ENCODE data around the gene MXD1.

MXD1 gene

DNA sequence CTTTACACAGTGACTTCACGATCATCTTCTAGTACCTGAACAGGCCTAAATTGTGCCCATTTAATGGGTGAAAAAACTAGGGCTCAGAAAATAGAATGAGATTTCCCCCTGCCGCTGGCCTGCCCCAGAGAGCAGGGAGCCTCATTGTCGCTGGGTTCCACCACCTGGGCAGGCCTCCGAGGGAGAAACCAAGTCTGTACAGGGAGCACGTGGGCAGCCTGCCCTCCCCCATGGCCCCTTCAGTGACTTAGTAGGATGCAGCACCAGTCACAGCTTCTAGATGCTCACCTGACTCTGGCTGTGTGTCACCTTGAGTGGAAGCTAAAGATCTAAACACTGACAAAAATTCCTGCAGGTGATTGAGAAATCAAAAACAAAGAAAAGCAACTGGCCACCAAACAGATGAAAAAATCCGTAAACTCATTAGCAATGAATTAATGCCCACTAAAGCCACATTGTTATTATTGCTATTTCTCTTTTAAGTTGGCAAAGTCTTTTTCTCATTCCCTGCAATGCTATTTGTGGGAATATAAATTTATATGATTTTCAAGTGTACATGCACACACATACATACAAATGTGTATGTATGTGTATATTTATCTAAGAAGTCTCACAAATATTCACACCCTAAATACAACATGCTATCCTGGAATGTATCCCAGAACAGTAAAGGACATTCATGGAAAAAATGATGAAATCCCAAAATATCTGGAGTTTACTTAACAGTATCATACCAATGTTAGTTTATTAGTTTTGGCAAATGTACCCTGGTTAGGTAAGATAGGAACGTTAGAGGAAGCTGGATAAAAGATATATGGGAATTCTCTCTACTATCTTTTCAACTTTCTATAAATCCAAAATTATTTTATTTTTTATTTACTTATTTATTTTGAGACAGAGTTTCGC is 65.2 kb downstream of the MXD1 start:
- DNase-seq, result no peak

DNA sequence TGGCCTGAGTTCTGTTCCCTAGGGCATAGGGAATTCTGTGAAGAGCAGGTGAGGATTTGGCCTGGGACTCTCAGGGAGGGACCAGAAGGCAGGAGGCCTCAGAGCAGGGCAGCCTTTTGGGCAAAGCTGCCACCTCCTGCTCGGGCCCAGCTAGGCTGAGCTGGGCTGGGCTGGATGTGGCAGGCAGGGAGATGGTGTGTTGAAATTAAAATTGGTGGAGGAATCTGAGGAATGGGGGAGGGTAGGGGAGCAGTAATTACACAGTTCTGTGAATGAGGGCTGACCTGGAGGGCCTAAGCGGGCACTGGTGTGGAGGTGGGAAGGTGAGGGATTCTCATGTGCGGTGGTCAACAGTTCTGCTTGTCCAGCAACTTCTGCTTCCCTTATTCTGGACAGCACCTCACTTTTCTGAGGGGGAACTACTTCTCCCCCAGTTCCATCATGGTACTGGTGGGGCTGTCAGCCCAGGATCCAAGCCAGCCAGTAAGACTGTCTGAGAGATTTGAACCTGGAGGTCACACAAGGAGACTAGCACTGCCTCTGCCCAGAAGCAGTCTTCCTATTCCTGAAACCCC is 68.6 kb downstream of the MXD1 start:
- no peak for DNase-seq

DNA sequence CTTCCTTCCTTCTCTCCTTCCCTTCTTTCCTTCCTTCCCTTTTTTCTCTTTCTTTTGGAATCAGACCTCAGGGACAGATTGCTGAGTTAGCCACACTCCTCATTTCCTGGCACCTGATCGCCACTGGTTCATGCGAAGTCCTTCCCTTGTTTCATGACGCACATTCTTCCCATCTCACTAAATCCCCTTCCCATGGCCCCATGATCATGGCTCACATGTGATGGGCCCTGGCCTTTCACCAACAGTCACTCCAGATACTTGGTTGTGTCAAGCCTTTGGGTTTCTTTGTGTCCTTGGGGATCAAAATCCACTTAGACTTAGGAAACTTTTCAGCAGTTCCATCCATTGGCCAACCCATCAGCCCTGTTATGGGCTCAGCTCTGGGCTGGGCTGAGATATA is 70.3 kb downstream of the MXD1 start:
- DNase-seq, result no peak

DNA sequence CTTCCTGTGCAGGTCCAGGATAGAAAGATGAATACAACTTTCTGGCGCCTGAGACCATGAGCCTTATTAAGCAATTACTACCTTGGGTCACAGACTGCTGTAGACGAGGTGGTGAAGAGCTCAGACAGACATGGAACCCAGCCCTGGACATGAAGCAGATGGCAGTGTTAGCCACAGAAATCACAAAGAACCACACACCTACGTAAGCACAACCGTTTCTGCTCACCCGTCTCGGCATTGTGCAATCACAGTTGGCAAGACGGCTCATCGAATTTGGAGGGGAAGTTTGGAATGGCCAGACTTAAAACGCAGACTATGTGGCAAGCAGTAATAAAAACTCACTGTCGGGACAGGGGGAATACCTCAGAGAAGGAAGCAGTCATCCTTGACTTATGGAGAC is 70.8 kb downstream of the MXD1 start:
- no peak for DNase-seq

DNA sequence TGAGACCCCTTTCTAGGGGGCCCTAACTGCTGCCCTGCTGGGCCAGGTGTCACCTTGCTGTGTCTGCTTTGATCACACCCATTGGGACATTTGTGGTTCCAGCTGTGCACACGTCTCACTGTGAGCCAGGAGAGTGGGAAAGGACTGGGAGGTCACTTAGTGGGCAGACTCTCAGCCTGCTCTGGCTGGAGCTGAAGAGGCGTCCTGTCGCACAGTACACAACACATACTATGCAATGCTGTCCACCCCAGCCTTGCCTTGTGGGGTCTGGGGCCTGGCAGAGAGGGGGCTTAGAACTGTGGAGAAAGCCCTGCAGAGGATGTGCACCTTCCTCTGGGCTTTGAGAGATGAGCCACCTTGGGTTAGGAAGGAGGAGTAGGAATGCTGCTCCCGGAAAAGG is 71.8 kb downstream of the MXD1 start:
- no peak for DNase-seq

DNA sequence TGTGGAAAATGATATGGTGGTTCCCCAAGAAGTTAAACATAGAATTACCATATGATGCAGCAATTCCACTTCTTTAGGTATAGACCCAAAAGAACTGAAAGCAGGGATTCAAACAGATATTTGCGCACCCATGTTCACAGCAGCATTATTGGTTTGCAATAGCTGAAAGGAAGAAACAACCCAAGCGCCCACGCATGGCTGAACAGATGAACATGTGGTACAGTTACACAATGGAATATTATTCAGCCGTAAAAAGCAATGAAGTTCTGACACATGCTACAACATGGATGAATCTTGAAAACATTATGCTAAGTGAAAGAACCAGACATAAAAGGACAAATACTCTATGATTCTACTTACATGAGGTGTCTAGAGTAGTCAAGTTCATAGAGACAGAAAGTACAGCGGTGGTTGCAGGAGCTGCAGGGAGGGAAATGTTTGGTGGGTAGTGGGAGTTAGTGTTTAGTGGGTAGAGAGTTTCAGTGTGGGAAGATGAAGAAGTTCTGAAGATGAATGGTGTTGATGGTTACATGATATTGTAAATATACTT is 73.3 kb downstream of the MXD1 start:
- no peak for DNase-seq

DNA sequence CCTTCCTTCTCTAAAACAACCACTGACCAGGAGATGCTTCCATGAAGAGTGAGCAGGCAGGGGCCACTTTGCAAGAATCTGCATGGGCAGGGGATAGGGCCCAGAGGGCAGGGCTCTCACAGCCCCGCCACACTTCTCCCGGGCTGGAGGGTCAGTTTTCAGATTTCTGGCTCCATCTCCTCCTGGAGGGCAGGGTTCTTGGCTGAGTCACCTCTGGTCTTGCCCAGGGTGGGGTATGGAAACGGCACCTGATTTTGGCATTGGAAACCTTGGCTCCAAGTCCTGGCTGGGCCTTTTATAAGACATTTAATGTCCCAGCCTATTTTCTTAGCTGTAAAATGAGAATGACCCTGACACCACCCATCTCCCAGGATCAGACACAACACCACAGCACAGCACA is 74.1 kb downstream of the MXD1 start:
- no peak for DNase-seq

DNA sequence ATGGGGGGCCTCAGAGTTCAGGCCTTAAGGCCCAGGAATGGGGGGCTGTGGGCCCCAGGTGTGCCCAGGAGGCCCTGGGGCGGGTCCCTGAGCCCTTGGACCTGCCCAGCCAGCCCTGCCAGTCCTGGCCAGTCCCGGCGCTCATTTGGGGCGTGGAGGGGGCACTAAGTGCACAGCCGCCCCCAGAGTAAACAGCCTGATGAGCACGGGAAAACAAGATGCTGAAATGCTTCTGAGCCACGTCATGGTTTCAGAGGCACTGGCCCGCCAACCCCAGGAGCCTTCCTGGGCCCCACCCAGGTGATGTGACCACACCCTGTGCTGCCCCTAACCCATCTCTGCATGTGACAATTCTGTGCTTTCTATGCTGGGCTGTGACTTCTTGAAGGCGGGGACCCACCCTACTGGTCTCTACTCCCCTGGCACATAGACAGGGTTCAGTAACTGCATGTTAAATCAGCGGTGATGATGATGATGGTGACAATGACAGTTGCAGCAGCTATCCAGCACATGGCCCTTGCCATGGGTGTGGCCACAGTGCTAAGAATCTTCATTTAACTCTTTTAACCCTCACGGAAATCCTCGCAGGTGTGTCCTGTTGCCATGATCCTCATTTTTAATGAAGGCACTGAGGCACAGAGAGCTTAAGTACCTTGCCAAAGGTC is 74.7 kb downstream of the MXD1 start:
- no peak for DNase-seq
